Measurements from ENCODE around the gene NMNAT3. TPM values are rescaled to one million over a fixed set of nuclear protein-coding genes. Genes with fewer than 3 reads are reported as not detected.

NMNAT3 gene
- total RNA-seq, 1 donor from 2014 or later = 15.0 TPM

DNA sequence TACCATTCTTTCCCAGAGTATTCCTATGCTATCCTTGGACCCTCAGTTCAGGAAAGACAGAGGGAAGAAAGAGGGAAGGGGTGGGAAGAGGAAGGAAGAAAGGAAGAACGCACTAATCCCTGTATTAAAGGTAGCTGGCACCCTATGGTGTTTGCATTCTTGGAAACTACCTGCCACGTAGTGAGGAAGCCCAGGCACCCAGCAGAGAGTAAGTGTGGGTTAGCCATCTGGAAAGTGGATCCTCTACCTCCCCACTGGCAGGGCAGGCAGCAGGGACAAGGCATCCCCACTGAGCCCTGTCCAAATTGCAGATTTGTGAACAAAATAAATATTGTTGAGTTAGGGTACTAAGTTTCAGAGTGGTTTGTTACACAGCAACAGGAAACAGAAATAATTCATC lies 147.1 kb downstream of the NMNAT3 start:
- intact Hi-C loops (cut with micrococcal nuclease) = no loop called here
- ATAC-seq = no peak
- DNase-seq = no peak

DNA sequence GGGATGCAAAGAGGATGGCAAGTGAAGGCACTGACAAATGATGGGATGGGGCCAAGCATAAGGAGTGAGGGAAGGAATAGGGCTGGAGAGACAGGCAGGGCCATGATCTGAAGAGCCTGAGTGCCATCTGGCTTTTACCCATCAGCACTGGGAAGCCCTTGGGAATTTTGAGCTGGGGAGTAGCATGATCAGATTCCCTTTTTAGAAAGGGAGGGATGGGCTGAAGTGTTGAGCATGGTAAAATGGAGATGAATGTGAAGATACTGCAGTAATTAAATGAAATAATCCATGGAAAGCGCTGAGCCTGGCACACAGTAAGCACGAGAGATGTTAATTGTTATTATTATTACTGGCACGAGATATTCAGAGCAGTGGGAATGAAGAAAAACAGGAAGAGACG lies 148.1 kb downstream of the NMNAT3 start:
- DNase-seq (no peak), ATAC-seq (no peak)
- intact Hi-C loops (cut with micrococcal nuclease) = no loop called here

GRCh38 chr3:139528924-139529323 lies 148.8 kb downstream of the NMNAT3 start:
- no peak for ATAC-seq
- intact Hi-C loops (cut with micrococcal nuclease) = no loop called here

GRCh38 chr3:139528281-139528680 lies 149.5 kb downstream of the NMNAT3 start:
- intact Hi-C loops (cut with micrococcal nuclease) = no loop called here
- DNase-seq (peak; percentile 65), ATAC-seq (peak; percentile 88)

More at GRCh38 chr3:139528924-139529323, 148.8 kb downstream of the NMNAT3 start:
- DNase-seq = no peak

DNA sequence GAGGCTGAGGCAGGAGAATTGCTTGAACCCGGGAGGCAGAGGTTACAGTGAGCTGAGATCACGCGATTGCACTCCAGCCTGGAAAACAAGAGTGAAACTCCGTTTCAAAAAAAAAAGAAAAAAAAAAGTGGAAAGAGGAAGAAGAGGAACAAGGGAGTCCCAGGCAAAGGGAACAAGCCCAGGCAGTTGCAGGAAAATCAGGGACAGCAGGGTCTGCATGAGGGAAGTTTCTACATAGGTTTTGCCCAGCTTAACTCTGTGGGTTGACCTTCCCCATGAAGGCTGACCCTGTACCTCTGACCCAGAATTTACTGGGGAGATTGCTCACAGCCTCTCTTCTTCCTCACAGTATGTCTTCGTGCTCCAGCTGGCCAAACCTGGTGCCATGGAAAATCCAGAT lies 150.5 kb downstream of the NMNAT3 start:
- ATAC-seq (no peak), DNase-seq (no peak)
- intact Hi-C loops (cut with micrococcal nuclease) = no loop called here

GRCh38 chr3:139526146-139526545 lies 151.6 kb downstream of the NMNAT3 start:
- DNase-seq (no peak), ATAC-seq (no peak)
- intact Hi-C loops (cut with micrococcal nuclease) = no loop called here

DNA sequence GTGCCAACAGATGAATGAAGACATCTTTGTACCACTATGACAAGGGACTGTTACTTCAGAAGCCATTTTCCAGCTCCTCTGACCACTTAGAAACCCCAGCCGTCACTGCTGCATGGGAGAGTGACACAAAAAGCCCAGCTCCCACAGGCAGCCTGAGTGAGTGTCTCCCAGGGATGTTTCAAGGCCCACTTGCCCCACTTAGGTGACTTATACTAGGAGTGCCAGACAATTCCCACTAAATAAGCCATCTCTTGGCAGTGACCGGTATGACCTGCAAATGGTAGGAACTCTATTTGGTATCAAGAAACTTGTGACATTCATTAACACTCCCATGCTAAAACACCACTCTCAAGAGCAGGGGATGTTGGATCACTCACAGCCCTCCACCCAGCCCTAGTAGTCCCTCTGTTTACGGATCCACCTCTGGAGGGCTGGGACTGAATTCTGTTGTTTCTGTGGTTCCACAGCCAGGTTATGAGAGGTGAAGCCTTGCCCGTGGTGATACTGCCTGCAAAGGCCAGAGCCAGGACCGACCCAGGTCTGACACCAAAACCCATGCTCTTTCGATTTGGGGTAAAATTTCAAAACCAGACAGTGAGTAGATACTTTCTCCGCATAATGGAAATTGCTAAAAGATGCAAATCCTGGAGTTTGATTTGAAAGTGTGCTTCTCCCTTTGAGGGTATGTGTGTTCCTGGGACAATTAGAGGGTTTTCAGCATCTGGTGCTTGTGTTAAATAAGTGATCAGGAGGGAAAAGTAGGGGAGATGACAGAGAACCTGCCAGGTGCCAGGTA lies 152.7 kb downstream of the NMNAT3 start:
- ATAC-seq (no peak), DNase-seq (no peak)
- intact Hi-C loops (cut with micrococcal nuclease) = no loop called here

- ATAC-seq (no peak), DNase-seq (no peak)
- intact Hi-C loops (cut with micrococcal nuclease) = no loop called here
Measured at GRCh38 chr3:139523718-139524117, 154.1 kb downstream of the NMNAT3 start.

DNA sequence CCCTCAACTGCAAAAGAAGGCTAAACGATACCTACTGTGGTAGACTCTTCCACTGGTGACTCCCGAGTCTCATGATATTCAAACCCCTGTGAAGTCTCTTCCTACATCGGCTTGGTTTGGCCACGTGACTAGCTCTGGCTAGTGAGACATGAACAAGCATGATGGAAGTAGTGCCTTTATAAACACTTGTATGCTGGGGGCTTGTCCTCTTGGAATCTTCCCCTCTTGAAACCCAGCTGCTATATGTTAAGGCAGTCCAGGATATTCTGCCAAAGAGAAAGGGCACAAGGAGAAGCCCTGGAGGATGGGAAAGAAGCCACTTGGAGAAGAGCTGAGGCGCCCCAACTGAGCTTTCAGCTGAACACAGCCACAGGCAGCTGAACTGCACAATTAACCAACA lies 154.6 kb downstream of the NMNAT3 start:
- ATAC-seq = no peak
- DNase-seq = no peak
- intact Hi-C loops (cut with micrococcal nuclease) = no loop called here

DNA sequence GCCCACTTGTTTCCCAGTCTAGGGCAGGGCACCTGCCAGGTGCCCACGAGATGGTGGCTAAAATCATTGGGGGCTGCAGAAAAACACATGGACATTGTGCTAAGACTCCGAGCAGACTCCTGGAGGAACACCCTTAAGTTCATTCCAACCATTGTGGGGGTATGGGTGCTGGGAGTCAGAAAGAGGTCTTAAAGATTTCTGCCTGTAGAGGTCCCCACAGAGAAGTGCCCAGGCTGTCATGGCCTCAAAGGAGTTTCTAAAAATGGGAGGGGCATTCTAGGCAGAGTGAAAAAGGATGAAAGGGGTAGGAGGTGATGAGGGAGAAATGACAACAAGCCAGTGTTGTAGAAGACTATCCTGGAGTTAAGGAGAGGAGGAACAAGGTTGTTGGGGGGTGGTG lies 155.4 kb downstream of the NMNAT3 start:
- intact Hi-C loops (cut with micrococcal nuclease) = no loop called here
- ATAC-seq (no peak), DNase-seq (no peak)

DNA sequence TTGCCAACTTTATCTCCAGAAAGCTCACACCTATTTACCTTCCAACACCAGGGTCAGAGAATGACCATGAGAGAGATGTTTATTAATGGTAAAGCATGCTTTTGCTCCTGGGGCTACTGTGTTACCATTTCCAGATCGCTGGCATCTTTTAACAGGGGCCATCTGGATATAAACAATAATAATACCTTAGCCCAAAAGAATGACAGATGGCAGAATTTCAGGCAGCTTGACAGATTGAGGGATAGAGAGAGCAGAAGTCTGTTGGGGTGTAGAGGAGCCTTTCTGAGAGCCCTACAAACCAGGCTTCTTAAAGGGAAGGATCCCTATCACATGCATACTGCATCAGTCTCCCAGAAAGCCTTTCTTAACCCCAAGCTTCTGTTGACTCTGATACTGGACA lies 156.0 kb downstream of the NMNAT3 start:
- intact Hi-C loops (cut with micrococcal nuclease) = no loop called here
- DNase-seq (no peak), ATAC-seq (no peak)

DNA sequence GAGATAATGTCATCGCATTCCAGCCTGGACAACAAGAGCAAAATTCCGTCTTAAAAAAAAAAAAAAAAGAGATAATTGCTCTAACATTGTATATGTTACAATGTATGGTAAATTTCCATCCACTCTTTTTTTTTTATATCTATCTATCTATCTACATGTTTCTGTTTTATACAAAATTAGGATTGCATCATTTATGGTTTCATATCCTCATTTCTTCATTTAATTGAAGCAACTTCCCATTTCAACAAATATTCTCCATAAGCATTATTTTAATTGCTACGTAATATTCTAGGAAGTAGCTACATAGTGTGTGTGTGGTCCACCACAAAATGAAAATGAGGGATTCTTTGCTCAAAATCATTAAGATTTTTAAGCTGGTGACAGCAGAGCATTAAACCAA lies 156.6 kb downstream of the NMNAT3 start:
- no peak for DNase-seq
- ATAC-seq = no peak
- intact Hi-C loops (cut with micrococcal nuclease) = no loop called here

GRCh38 chr3:139519998-139520737 lies 157.6 kb downstream of the NMNAT3 start:
- intact Hi-C loops (cut with micrococcal nuclease) = no loop called here
- DNase-seq = peak; percentile 39
- ATAC-seq = peak; percentile 71

GRCh38 chr3:139518926-139519842 lies 158.6 kb downstream of the NMNAT3 start:
- ATAC-seq (no peak), DNase-seq (no peak)
- intact Hi-C loops (cut with micrococcal nuclease) = no loop called here

- no peak for ATAC-seq
- intact Hi-C loops (cut with micrococcal nuclease) = no loop called here
- DNase-seq = no peak
Measured at GRCh38 chr3:139518306-139518705, 159.5 kb downstream of the NMNAT3 start.

DNA sequence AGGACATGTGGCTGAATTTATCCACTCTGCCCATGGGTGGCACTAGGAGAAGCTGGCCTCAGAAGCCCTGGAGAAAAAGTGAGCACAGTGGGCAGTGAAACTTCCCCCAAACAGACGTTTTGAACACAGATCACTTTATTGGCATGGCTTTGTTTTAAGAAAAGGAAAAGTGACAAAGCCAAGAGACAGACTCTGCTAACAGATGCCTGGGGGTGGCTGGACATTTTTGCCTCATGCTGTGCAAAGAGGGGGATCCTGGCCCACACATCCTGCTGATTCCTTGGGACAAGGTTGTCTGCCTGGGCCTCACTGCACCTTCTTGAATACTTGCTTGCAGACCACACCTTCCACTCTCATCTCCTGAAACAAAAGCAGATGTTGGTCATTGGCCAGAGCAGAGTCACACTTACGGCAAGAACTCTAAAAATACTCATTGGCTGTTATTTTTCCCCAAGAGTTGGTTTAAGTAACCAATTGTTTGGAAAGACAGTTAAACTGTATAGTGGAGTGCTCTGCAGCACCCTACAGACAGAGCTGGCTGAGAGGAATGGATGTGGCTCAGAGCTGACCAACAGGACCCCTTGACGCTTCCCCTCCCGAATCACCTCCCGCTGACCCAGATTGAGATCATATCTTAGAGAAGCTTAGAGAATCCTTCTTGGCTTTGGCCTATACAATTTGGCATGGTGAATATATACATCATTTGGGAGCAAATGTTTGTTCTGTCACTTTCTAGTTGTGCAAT lies 160.3 kb downstream of the NMNAT3 start:
- intact Hi-C loops (cut with micrococcal nuclease) = no loop called here
- DNase-seq (no peak), ATAC-seq (no peak)

- DNase-seq (no peak), ATAC-seq (no peak)
- intact Hi-C loops (cut with micrococcal nuclease) = no loop called here
Measured at GRCh38 chr3:139514741-139515140, 163.0 kb downstream of the NMNAT3 start.
